IMR-90 (cell line): ENCODE results near the gene NKD1. TPM values are rescaled to one million over a fixed set of nuclear protein-coding genes. Genes with fewer than 3 reads are reported as not detected.

Experiments
- ATAC-seq: fragments of 200-7000 bp; cut with Tn5 transposase; 2 replicates; pipeline ENCODE4 v1.9.1; 2020; ENCODE audit warnings: low read depth, mild to moderate bottlenecking, moderate library complexity
- BruUV-seq: library from RNA; stranded (reverse); fragments of 400-500 nt; replicated peaks from 2 replicates; lab custom pipeline; 2021; lab: Mats Ljungman, UMichigan
- CTCF ChIA-PET: fragments of 300-600 bp; formaldehyde crosslinking; extraction: SDS; loops from one replicate; lab custom pipeline; 2021; ENCODE audit warnings: antibody characterized with exemption; lab: Yijun Ruan, JAX
- POLR2A ChIA-PET: fragments of 300-600 bp; sonication (Branson Sonifier 250); formaldehyde crosslinking; loops from one replicate; lab custom pipeline; 2022; ENCODE audit warnings: antibody characterized with exemption; ENCODE audit not compliant: unreplicated experiment; lab: Charles Lee
- DNase-seq: peaks from one replicate; pipeline ENCODE4 v3.0.0; 2013
- H2AFZ ChIP-seq: replicated peaks from 2 replicates; pipeline ENCODE3; 2013; ENCODE audit warnings: low read length, mild to moderate bottlenecking; ENCODE audit not compliant: poor library complexity
- H2AK5ac ChIP-seq: 2 replicates; pipeline ENCODE4 v1.6.1; 2013; ENCODE audit warnings: low read depth, low read length, inconsistent platforms
- H2AK9ac ChIP-seq: replicated peaks from 2 replicates; pipeline ENCODE3; 2013; ENCODE audit warnings: mild to moderate bottlenecking, low read depth, low read length, moderate library complexity; ENCODE audit not compliant: poor library complexity
- H2BK120ac ChIP-seq: 2 replicates; pipeline ENCODE4 v1.6.1; 2013; ENCODE audit warnings: low read depth, low read length, inconsistent platforms
- H2BK15ac ChIP-seq: 3 replicates; pipeline ENCODE4 v1.6.1; 2013; ENCODE audit warnings: low read depth, low read length, inconsistent platforms
- H2BK20ac ChIP-seq: 2 replicates; pipeline ENCODE4 v1.6.1; 2013; ENCODE audit warnings: low read depth, mild to moderate bottlenecking, inconsistent platforms, low read length, moderate library complexity
- H2BK5ac ChIP-seq: 2 replicates; pipeline ENCODE4 v1.6.1; 2013; ENCODE audit warnings: mild to moderate bottlenecking, low read depth, low read length, inconsistent platforms; ENCODE audit not compliant: poor library complexity, severe bottlenecking
- H3K14ac ChIP-seq: replicated peaks from 2 replicates; pipeline ENCODE4 v1.6.1; 2013; ENCODE audit warnings: low read depth, low read length, inconsistent platforms
- H3K18ac ChIP-seq: 2 replicates; pipeline ENCODE4 v1.6.1; 2013; ENCODE audit warnings: low read depth, low read length, control low read depth
- H3K23ac ChIP-seq: 2 replicates; pipeline ENCODE4 v1.6.1; 2013; ENCODE audit warnings: low read depth, low read length, inconsistent platforms
- H3K27ac ChIP-seq: 2 replicates; pipeline ENCODE4 v1.5.1; 2013; ENCODE audit warnings: mild to moderate bottlenecking, control low read depth, low read length; ENCODE audit not compliant: insufficient read depth
- H3K27me3 ChIP-seq: 2 replicates; pipeline ENCODE4 v1.6.1; 2013; ENCODE audit warnings: low read length; ENCODE audit not compliant: control insufficient read depth, insufficient read depth
- H3K36me3 ChIP-seq: 2 replicates; pipeline ENCODE4 v1.6.1; 2013; ENCODE audit warnings: low read length, mixed read lengths; ENCODE audit not compliant: control insufficient read depth, insufficient read depth
- H3K4ac ChIP-seq: 2 replicates; pipeline ENCODE4 v1.6.1; 2013; ENCODE audit warnings: low read depth, low read length, inconsistent platforms
- H3K4me1 ChIP-seq: 2 replicates; pipeline ENCODE4 v1.6.1; 2013; ENCODE audit warnings: low read length, mixed read lengths; ENCODE audit not compliant: control insufficient read depth, insufficient read depth
- H3K4me2 ChIP-seq: 2 replicates; pipeline ENCODE4 v1.6.1; 2013; ENCODE audit warnings: low read depth, mild to moderate bottlenecking, control low read depth, low read length, moderate library complexity
- H3K4me3 ChIP-seq: 2 replicates; pipeline ENCODE4 v1.5.1; 2013; ENCODE audit warnings: low read depth, mild to moderate bottlenecking, control low read depth, low read length, moderate library complexity; ENCODE audit not compliant: insufficient read depth
- H3K56ac ChIP-seq: 2 replicates; pipeline ENCODE4 v1.6.1; 2013; ENCODE audit warnings: low read length, inconsistent platforms; ENCODE audit not compliant: insufficient read depth; ENCODE audit errors: extremely low read depth
- H3K79me1 ChIP-seq, 2 experiments: 2 replicates each; pipeline ENCODE4 v1.6.1; 2013; ENCODE audit warnings: low read length in 2 of 2, inconsistent platforms in 1 of 2, low read depth in 1 of 2
- H3K9ac ChIP-seq: 2 replicates; pipeline ENCODE4 v1.6.1; 2013; ENCODE audit warnings: low read depth, low read length, control low read depth
- H3K9me1 ChIP-seq: 2 replicates; pipeline ENCODE4 v1.6.1; 2013; ENCODE audit warnings: low read length, inconsistent platforms; ENCODE audit not compliant: insufficient read depth
- H3K9me3 ChIP-seq: 2 replicates; pipeline ENCODE4 v1.6.1; 2013; ENCODE audit warnings: low read length; ENCODE audit not compliant: control insufficient read depth, insufficient read depth
- H4K20me1 ChIP-seq: 2 replicates; pipeline ENCODE4 v1.6.1; 2013; ENCODE audit warnings: low read length, inconsistent platforms; ENCODE audit not compliant: insufficient read depth
- H4K5ac ChIP-seq: 2 replicates; pipeline ENCODE4 v1.6.1; 2013; ENCODE audit warnings: mild to moderate bottlenecking, low read depth, low read length, control low read depth
- H4K8ac ChIP-seq, 2 experiments: 2 replicates each; pipeline ENCODE4 v1.6.1; 2013; ENCODE audit warnings: low read depth in 2 of 2, low read length in 2 of 2, control low read depth in 1 of 2, inconsistent platforms in 1 of 2
- H4K91ac ChIP-seq: 2 replicates; pipeline ENCODE4 v1.6.1; 2013; ENCODE audit warnings: low read depth, low read length, inconsistent platforms; ENCODE audit not compliant: insufficient read depth
- BHLHE40 ChIP-seq: fragments of 150-350 bp; IDR thresholded peaks from 2 replicates; pipeline ENCODE4 v1.6.1; 2016; ENCODE audit warnings: mild to moderate bottlenecking, low read depth, low read length
- CEBPB ChIP-seq: IDR thresholded peaks from 2 replicates; pipeline ENCODE4 v1.6.1; 2012; ENCODE audit warnings: low read depth, low read length, improper control_type of control experiment
- CHD1 ChIP-seq: IDR thresholded peaks from 2 replicates; pipeline ENCODE4 v1.6.1; 2012; ENCODE audit warnings: low read depth, low read length, improper control_type of control experiment
- FOS ChIP-seq: fragments of 150-350 bp; IDR thresholded peaks from 2 replicates; pipeline ENCODE4 v1.6.1; 2016; ENCODE audit warnings: low read depth, low read length
- MAFK ChIP-seq: IDR thresholded peaks from 2 replicates; pipeline ENCODE4 v1.6.1; 2012; ENCODE audit warnings: low read depth, low read length, improper control_type of control experiment
- MAZ ChIP-seq: IDR thresholded peaks from 2 replicates; pipeline ENCODE4 v1.6.1; 2012; ENCODE audit warnings: low read depth, mild to moderate bottlenecking, low read length, improper control_type of control experiment, moderate library complexity, borderline replicate concordance
- MXI1 ChIP-seq: IDR thresholded peaks from 2 replicates; pipeline ENCODE4 v1.6.1; 2012; ENCODE audit warnings: low read depth, mild to moderate bottlenecking, low read length, moderate library complexity, borderline replicate concordance
- NFE2L2 ChIP-seq: fragments of 150-350 bp; IDR thresholded peaks from 2 replicates; pipeline ENCODE4 v1.6.1; 2016; ENCODE audit warnings: low read depth, mild to moderate bottlenecking, low read length
- RAD21 ChIP-seq: IDR thresholded peaks from 2 replicates; pipeline ENCODE4 v1.6.1; 2012; ENCODE audit warnings: low read length, improper control_type of control experiment
- RCOR1 ChIP-seq: IDR thresholded peaks from 2 replicates; pipeline ENCODE4 v1.6.1; 2012; ENCODE audit warnings: mild to moderate bottlenecking, low read length, improper control_type of control experiment; ENCODE audit not compliant: insufficient replicate concordance
- RFX5 ChIP-seq: IDR thresholded peaks from 2 replicates; pipeline ENCODE4 v1.8.0; 2012; ENCODE audit warnings: low read depth, mild to moderate bottlenecking, low read length, moderate library complexity
- SMC3 ChIP-seq: fragments of 150-350 bp; IDR thresholded peaks from 2 replicates; pipeline ENCODE4 v1.6.1; 2016; ENCODE audit warnings: low read depth, mild to moderate bottlenecking, antibody characterized with exemption, low read length, moderate library complexity
- WGBS, 2 experiments: methylation state at CpG; one replicate each; pipeline versions ENCODE4 v1.1.5 to v1.1.7; 2013; ENCODE audit warnings: missing lambda C conversion rate in 2 of 2; ENCODE audit not compliant: insufficient read length in 1 of 2; ENCODE audit errors: extremely low coverage in 2 of 2; 5-methylcytosine and 5-hydroxymethylcytosine counted together
- dilution Hi-C: fragments of 300-500 bp; cut with HindIII; formaldehyde crosslinking; loops from one replicate; pipeline ENCODE4 v1.14.3; 2018; ENCODE audit warnings: low sequenced_read_pairs; ENCODE audit not compliant: unreplicated experiment
- in situ Hi-C: fragments of 300-500 bp; cut with MboI; formaldehyde crosslinking; loops from 3 replicates; pipeline ENCODE4 v1.14.3; 2019; ENCODE audit warnings: low sequenced_read_pairs, inconsistent platforms, mixed read lengths
- intact Hi-C: fragments of 100-400 bp; cut with micrococcal nuclease; formaldehyde crosslinking; loops from 2 replicates; pipeline ENCODE4 v1.10.0; 2022
- polyA plus RNA-seq, 3 experiments: library from polyadenylated mRNA; depleted of rRNA; stranded (reverse); fragments of >200 nt; gene quantifications; 2 replicates each; pipeline ENCODE4 v1.2.3, GENCODE V29; 2012; ENCODE audit warnings: low replicate concordance in 1 of 3
- total RNA-seq: library from RNA; depleted of rRNA; stranded (reverse); fragments of >200 nt; gene quantifications from 2 replicates; pipeline ENCODE4 v1.2.3, GENCODE V29; 2012
- TF ChIP-seq, protein P1 (sequence below): conservative IDR thresholded peaks from 2 replicates; pipeline ENCODE4 v1.5.1; 2012; ENCODE audit warnings: mild to moderate bottlenecking, low read depth, low read length, improper control_type of control experiment
- TF ChIP-seq, protein P2 (sequence below): fragments of 150-350 bp; IDR thresholded peaks from 2 replicates; pipeline ENCODE4 v1.6.1; 2017; ENCODE audit warnings: mild to moderate bottlenecking, antibody characterized with exemption, low read length, low read depth

NKD1 gene
- total and polyA plus RNA-seq, 2 of the 4 experiments (the other 2 are of a cell fraction): not detected

- no peaks in the 10 kb centered on the region for H3K9me3 ChIP-seq
- H3K4ac ChIP-seq: no peak overlapping the region
- no peak overlapping the region for H3K23ac ChIP-seq
- H2AFZ ChIP-seq: no peak overlapping the region
- POLR2A ChIA-PET: no interaction called here
- H2AK9ac ChIP-seq: no peak overlapping the region
- no peak for DNase-seq
- no peaks in the 10 kb centered on the region for H3K36me3 ChIP-seq
- H3K4me2 ChIP-seq: no peak overlapping the region
- no peak overlapping the region for H2BK20ac ChIP-seq
- no peak overlapping the region for H2BK15ac ChIP-seq
- WGBS, 2 experiments: 54% methylated on average over 2 of the region's 6 CpGs; no CpG with 5 or more reads in 1 of the 2 experiments
- dilution Hi-C loops: no loop called here
- H2BK120ac ChIP-seq: no peak overlapping the region
- CTCF ChIA-PET: no interaction called here
- no peak overlapping the region for H4K5ac ChIP-seq
- no peak overlapping the region for H3K18ac ChIP-seq
- no peaks in the 10 kb centered on the region for H3K4me1 ChIP-seq
- no peak overlapping the region for H2AK5ac ChIP-seq
- H2BK5ac ChIP-seq: no peak overlapping the region
- no peak overlapping the region for H3K9ac ChIP-seq
- no peaks in the 10 kb centered on the region for H4K20me1 ChIP-seq
- H3K27me3 ChIP-seq: peaks cover 7% of the 10 kb centered on the region
- H3K27ac ChIP-seq: no peak overlapping the region
- BruUV-seq: no TSS peak
- in situ Hi-C loops: loop anchor here (10.0 kb wide), 1 partner anchor 125 kb away; no protein-coding TSS in a partner anchor
- no peak overlapping the region for H4K8ac ChIP-seq
- no peak overlapping the region for H4K91ac ChIP-seq
- no peak overlapping the region for H3K14ac ChIP-seq
- intact Hi-C loops: no loop called here
- no peaks in the 10 kb centered on the region for H3K79me1 ChIP-seq
- no peak for ATAC-seq
- H3K9me1 ChIP-seq: no peaks in the 10 kb centered on the region
- no peak overlapping the region for H3K56ac ChIP-seq
- no peak overlapping the region for H3K4me3 ChIP-seq
- TF ChIP-seq FOS (no peak), SMC3 (no peak), RFX5 (no peak), BHLHE40 (no peak), RAD21 (no peak), CHD1 (no peak), RCOR1 (no peak), MAFK (no peak), MXI1 (no peak), MAZ (no peak), CEBPB (no peak), NFE2L2 (no peak)
- TF ChIP-seq, protein P1, sequence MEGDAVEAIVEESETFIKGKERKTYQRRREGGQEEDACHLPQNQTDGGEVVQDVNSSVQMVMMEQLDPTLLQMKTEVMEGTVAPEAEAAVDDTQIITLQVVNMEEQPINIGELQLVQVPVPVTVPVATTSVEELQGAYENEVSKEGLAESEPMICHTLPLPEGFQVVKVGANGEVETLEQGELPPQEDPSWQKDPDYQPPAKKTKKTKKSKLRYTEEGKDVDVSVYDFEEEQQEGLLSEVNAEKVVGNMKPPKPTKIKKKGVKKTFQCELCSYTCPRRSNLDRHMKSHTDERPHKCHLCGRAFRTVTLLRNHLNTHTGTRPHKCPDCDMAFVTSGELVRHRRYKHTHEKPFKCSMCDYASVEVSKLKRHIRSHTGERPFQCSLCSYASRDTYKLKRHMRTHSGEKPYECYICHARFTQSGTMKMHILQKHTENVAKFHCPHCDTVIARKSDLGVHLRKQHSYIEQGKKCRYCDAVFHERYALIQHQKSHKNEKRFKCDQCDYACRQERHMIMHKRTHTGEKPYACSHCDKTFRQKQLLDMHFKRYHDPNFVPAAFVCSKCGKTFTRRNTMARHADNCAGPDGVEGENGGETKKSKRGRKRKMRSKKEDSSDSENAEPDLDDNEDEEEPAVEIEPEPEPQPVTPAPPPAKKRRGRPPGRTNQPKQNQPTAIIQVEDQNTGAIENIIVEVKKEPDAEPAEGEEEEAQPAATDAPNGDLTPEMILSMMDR: no peak
- TF ChIP-seq, protein P2, sequence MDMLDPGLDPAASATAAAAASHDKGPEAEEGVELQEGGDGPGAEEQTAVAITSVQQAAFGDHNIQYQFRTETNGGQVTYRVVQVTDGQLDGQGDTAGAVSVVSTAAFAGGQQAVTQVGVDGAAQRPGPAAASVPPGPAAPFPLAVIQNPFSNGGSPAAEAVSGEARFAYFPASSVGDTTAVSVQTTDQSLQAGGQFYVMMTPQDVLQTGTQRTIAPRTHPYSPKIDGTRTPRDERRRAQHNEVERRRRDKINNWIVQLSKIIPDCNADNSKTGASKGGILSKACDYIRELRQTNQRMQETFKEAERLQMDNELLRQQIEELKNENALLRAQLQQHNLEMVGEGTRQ: no peak
These were observed 131.7 kb downstream of the NKD1 start for GRCh38 chr16:50679676-50680555.
